NCI-H526 treated with DMSO at 0.1 percent for 48 hours (cell line): ENCODE results near the gene NTM.
A peak's percentile ranks its signal among the peaks of the same experiment; 100 is the strongest.
"Not testable (repeated sequence)": the region's sequence is repeated elsewhere in the genome, so short reads cannot be mapped to it uniquely, and the experiment has no call there.

ENCODE experiments used
- DNase-seq: peaks from one replicate; lab custom pipeline; 2025; lab: John Stamatoyannopoulos, UW

NTM gene

DNA sequence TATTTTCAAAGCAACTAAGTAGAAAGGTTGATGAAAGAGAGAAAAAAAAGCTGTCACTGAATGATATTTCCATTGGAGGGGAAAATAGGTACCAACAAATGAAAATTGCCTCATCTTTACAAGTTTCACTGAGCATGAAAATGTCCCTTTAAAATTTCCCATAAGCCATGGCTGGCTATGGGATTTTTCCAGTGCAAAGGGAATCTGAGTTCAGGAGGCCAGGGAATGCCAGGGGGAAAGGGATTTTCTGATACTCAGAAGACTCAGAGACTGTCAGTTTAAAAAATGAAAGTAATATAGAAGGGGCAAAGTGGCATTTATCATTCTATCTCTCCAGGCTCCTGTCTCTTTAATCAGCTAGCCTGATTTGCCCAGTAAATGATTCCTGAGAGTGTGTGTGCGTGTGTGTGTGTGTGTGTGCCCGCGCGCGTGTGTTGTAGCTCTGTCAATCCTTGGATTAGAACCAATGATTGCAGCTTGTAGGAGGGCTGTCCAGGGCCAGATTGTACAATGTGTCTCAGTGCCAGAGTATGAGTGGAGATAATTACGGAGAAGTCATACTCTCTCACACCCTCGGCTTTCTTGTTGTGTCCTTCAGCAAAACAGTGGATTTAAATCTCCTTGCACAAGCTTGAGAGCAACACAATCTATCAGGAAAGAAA lies at the start of gene NTM:
NTM (plus strand) TSS at position 526 of the 662 bp plus-strand sequence.
- peak; percentile 93 for DNase-seq

DNA sequence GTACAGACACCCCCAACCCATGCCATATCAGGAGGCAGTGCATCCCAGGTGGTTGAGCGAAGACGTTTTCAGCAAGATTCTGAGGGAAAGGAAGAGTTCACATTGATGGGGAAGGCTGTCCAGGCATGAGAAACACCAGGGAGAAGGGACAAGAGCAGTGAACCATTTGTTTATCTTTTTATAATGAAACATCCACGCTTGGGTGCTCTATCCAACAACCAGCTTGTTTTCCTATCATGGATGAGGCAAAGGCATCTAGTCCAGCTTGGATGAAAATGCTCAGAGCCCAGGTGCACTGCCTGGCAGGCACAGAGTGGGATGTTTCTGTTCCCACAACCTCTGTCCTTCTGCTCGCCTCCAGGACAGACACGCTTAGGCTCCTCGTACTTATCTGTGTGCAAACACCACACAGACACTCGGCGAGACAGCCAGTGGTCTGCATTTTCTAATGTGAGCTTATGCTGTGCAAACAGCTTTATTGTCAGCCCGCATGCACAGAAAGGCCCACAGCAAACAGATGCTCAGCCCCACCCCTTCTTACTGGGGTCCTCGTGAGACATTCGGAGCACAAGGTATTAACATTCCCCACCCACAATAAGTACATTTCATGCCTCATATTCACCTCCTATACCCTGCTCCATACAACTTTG lies 45.4 kb upstream of the NTM start:
- peak; percentile 84 for DNase-seq

DNA sequence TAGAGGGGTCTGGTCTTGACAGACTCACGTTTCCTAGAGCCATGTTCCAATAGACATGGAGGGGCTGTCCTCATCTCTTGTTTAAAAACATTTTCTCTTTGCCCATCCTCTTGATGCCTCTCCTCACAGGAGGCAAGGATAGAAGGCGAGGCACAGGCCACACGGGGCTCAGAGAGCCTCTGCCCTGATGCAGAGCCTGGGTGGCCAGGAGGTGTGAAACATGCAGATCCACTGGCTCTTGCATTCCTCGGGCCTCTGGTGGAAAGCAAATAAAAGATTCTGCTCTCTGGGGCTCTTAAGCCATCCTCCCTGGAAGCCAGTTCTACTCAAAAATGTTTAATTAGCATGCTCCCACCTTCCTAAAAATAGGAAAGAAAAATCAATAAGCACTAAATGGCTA lies 43.6 kb upstream of the NTM start:
- DNase-seq = no peak

DNA sequence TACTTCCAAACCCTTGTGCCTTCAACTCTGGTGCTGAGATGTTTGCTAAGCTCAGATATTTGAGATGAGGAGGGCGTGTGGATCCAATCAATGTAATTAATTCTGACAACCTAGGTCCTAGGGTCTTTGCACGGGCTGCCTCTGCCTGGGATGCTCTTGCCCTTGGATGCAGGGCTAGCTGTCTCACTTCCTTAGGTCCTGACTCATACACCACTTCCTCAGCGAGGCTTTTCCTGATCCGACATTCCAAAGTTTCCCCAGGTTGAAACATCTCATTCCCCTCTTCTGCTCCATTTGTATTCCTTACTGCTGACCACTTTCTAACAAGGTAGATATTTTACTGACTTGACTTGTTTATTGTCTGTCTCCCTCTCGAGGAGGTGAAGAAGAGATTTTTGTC lies 43.0 kb upstream of the NTM start:
- no peak for DNase-seq

DNA sequence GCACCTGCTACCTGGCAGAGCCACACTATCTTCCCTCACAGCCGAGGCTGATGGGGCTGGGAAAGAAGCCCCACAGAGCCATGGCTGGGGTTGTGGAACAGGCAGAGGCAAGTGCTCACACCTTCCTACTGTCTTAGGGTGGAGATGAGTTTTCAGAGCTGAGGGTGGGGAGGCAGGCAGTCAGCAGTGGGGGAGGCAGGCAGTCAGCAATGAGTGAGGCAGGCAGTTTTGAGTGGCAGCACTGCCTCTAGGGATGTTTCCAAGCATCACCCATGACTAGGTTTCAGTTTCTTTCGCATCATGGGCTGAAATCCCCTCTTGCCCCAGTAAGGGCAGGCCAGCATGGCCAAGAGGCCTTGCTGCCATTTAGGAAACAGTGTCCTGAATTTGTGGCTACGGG lies 41.6 kb upstream of the NTM start:
- DNase-seq = no peak

DNA sequence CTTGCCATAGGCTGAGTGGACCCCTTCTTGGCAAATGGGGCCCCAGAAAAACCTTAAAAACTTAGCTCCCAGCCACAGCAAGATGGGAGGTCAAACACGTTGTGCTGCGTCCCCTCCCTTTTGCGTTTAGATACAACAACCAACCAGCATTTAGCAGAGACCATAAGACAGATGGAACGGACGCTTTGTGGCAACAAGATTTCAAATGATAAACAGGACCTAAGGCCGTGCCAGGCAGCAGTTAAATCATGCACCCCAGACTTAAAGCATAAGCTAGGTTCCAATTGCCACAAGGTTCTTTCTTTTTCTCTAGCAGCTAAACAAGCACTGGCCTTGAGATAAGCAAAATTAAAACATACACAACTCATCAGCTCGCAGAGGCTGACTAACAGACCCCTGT lies 39.4 kb upstream of the NTM start:
- DNase-seq = no peak

DNA sequence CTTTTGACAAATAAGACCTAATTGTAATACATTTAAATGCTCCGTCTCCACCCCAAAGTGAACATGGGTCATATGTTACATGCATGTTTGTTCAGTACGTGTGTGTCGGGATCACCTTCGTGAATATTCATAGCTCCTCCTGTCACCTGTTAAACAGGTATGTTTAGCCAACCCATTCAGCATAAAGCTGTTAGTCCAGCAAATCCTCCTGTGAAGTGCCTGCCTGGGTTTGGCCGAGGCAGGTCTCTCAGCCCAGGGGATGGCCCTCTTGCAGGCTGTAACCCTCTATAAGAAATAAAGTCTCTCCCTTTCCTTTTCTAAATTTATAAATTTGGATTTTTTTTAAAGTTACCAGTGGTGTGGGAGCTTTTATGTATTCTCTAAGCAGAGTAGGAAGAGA lies 38.9 kb upstream of the NTM start:
- peak; percentile 93 for DNase-seq

DNA sequence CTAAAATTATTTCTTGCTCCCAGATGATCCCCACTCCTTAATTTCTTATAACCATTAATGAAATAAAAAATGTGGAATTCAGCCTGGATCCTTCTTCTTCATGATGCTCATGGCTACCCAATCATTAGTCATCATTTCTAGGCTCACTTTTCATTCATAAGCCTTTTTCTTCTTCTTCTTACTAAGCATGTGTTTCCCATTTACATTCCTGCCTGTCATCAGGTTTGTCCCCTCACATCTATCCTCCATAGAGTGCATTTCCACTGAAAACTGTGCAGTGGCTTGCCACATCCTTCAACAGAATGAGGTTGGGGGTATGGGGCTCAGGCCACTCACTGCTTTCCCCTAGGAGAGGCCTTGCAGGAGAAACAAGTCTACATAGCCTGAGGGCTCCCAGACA lies 35.8 kb upstream of the NTM start:
- DNase-seq = no peak

DNA sequence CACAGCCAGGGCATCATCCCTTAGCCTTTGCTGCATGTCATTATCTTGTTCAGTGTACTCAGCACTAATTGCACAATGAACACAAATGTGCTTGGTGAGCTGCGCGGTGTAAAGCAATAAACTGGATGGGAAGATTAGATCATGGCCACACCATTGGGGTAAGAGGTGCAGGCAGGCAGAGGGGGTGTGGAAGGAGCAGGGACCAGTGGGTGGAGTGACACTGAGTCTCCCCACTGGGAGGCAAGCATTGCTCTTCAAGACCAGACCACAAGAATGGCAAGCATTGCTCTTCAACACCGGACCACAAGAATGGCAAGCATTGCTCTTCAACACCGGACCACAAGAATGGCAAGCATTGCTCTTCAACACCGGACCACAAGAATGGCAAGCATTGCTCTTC lies 28.5 kb upstream of the NTM start:
- DNase-seq = not testable (repeated sequence)

DNA sequence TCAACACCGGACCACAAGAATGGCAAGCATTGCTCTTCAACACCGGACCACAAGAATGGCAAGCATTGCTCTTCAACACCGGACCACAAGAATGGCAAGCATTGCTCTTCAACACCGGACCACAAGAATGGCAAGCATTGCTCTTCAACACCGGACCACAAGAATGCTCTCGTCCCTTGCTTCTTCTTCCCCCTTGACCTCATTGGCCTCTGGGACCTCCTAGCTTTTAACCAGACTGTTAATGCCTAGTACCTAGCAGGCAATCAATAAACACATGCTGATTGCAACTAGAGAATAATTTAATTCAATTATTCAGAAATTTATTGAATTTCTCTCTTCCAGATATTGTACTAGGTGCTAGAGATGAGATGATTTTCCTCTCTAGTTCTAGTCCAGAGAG lies 28.0 kb upstream of the NTM start:
- not testable (repeated sequence) for DNase-seq

DNA sequence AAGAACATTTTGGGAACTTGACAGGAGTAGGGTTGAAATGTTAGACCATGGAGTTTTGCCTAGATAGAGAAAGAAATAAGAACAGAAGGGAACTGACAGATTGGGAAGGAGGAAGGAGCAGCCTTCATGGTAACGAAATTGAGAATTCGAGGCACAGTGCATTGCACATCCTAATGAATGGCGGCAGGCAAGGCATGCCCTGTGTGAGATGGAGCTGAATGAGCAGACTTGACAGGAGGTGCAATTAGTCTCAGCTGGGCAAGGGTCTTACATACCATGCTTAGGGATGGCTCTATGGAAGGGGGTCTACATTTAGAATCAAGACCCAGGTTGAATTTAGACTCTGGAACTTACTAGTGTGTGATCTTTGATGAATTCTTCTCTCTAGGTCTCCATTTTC lies 25.0 kb upstream of the NTM start:
- DNase-seq = no peak

DNA sequence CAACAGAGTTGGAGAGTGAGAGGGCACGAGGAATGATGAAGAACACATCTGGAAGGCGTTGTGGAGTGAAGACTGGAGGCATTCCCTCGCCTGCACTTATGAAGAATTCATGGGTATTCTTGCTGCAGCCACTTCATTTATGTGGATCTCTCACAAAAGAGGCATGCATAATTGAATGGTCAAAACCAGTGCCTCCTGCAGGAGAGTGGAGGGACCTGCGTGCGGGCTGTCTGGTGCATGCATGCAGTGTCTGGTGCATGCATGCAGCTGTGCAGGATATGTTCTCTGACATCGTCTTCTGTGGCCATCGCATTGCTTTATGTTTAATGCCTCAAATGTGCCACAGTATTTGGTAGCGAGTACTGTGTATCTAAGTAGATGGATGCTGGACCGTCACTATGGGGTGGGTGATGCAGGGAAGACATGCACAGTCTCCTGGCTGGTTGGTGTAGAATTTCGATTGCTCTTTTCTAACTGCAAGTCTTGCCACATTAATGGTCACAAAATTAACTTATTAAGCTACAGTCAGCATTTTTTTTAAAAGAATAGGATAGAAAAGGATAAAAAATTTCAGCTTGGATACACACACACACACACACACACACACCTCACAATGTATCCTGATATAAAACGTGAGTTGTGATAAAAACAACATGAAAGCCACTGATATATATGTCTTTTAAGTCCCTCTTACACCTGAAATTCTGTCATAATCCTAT lies 20.9 kb upstream of the NTM start:
- DNase-seq = no peak

DNA sequence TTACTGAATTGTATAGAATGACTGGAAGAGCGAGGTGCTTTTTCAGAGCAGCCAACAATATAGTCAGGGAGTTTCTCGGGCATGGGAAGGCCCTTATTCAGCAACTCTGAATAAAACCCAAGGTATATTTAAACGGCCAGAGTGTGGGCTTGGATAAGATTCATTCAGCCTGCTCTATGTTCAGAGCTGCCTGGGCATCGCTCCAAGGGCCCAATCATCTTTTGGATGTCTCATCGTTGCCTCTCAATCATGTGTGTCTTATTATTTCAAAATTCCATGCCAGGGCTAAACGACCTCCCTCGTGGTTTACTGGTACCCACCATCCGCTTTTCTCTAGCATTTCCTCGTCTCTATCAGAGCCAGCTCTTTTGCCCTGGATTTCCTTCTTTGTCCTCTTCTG lies 19.5 kb upstream of the NTM start:
- DNase-seq = no peak

DNA sequence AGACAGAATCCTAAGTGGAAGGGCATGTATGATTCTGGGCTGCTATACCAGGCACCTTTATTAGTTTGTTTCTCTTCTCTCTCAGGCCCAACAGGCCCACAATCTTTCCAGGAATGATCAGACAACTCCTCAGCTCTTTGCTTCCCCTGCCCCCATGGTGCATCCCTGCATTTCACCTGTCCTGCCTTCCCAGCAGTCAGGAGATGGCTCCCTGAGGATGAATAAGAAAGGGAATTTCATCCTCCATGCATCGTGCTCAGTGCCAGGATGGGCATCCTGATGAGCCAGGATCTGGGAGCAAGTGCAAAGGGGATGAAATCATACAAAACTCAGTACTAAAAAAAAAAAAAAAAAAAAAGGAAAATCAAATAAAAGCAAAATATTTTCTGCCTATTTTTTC lies 18.6 kb upstream of the NTM start:
- no peak for DNase-seq

DNA sequence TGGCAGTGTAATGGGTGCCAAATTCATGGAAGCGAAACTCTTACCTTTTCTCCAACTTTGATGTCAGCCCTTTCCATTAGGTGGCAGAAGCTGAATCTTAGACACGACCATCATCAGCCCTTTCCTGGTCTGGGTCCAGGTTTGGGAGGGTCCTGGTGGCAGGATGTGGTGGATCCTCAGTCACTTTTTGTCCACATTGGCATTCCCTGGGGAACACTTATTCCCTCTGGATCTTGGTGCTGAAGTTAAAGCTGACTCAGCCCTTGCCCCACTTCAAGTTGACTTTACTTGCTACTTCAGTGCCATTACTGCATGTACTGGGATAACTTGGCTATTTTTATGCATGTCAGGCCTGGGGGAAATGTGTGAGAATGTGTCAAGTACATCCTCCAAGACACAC lies 16.6 kb upstream of the NTM start:
- DNase-seq = no peak

DNA sequence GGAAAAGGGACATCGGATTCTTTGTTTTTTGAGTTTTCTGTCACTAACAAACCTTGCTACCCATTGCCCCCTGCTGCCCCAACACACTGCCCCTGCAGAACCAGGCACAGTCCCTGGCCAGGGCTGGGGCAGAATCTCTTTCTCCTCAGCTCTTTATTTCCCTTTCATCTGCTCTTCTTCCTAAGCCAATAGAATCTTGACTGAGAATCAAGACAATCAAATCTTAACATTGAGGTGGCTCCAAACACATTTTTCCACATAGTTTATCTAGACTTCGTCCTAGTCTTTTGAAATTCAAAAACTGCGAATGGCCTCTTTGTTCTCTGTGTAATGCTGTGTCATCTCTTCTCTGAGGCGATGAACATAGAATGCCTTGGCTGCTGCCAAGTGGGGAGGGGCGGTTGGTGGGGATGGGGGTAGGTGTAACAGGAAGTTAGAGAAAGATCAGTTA lies 16.1 kb upstream of the NTM start:
- DNase-seq = no peak

DNA sequence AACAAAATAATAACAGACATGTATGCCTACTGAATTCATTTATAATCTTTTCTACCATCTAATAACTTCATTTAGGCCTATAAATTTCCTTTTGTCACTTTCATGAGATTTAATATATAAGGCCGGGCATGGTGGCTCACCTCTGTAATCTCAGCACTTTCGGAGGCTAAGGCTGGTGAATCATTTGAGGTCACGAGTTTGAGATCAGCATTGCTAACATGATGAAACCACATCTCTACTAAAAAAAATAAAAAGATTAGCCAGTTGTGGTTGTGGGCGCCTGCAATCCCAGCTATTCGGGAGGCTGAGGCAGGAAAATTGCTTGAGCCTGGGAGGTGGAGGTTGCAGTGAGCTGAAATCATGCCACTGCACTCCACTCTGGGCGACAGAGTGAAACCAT lies 14.2 kb upstream of the NTM start:
- DNase-seq = no peak

DNA sequence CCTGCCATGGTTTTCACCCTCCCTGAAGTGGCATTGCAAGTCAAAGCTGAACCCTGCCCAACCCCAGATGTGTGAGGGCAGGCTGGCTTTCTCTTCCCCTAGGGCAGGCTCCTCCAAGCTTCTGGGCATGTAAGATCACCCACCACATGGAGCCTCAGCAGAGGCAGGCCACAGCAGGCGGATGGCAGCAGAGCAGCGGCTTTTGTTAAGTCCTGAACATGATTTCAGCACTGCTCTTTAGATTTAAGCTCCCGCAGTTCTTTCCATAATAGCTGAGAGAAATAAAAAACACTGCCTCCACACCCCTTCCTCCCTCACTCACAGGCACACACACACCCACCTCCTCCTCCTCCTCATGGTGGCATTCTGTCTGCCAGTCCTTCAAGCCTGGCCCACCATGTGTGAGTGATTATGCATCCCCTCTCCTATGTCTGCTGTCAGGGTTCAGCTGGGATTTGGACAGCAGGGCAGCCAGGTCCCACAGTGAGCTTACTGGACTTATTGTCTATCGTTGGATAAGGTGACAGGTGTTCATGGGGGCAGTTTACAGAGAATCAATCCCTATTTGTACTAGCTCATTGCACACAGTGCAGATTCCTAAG lies 5.0 kb upstream of the NTM start:
- DNase-seq = no peak

DNA sequence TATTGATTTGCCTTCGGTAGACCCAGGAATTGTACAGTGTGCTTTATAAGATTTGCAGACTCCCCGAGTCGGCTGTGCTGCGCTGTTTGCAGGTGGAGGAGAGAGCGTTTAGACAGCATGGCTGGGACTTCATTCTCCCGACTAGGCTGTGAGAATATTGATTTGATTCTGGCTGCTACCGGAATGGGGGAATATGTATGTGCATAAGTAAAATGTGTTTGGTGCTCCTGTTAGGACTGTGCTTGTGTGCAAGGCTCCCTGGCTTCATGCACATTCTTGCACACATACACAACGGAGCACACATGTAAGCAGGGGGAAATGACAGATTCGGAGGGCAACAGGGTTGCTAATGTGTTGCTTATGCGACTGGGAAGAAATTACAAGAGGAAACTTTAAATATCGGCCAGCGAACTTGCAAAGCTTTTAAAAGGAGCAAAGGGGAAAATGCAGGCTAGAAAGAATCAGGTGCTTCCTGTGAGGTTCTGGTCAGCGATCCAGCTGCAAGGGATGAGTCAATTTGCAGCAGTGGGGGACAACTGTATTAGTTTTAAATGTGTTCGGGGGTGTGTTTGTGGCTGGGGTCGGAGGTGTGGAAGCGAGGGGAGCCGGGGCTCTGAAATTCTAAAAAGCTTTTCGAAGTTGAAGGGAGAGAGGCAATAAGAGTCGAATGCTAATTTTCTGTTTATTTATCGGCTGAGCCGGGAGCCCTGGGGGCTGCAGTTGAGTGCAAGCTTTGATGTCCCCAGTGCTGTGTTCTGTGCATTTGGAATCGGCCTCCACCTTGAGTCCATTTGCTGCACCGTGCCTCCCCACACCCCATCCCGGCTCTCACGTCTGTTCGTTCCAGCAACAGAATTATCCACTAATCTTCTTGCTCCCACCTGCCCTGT lies 731 bp downstream of the NTM start:
- peak; percentile 68 for DNase-seq

DNA sequence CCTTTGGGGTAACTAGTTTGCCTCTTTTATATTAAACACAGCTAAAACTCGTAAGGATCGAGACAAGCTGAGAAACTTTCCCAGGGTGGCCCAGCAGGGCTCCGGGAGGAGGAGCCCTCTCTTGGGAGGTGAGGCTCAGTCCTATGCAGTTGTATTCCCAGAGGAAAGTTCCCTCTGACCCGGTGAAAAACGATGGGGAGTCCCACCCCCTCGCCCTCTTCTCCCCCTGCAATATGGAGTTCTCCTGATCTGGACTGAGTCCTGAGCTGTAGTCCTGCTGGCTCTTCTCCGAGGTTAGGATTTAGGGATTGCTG lies 1.3 kb downstream of the NTM start:
- DNase-seq = no peak

DNA sequence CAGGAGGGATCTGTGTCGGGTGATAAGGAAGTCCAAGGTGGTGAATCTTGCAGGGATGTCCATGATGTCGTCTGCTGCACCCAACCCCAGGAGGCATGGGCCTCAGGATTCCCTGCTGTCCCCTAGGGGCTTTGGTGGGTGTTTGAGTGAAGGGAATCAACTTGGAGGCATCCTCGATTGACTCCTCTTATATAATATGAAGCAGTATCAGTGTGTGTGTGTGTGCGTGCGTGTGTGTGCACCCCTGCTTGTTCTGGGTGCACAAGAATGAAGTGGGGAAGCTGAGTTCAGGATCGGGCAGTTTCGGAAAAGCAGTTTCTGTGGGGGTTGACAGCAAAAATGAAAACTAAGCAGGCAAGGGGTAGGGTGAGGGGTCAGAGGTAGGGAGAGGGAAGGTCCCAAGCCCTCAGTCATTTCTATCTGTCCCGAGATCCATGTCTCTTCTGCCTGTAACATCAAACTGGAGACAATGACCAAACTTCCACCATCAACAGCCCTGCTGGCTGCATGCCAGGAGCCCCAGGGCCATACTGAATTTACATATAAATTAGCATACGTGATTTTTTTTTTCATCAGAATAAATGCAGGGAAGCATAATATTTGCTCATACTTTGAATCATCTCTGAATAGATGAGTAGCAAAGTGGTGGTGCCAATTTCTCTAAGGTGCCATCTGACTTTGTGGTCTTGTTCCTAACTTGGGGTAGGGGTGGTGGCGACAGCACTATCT lies 2.0 kb downstream of the NTM start:
- peak; percentile 79 for DNase-seq
